Stimulated activated CD8-positive, alpha-beta memory T cell treated with anti-CD3 and anti-CD28 coated beads, Interleukin-15, amount 100 ng/mL, for 1 hour (primary cell): ENCODE results near the gene OR10G6.
"Not testable (repeated sequence)": the region's sequence is repeated elsewhere in the genome, so short reads cannot be mapped to it uniquely, and the experiment has no call there.

Experiments
- DNase-seq: peaks from one replicate; pipeline ENCODE4 v3.0.0-alpha.2; 2020; ENCODE audit warnings: low read depth

The OR10G6 gene, protein sequence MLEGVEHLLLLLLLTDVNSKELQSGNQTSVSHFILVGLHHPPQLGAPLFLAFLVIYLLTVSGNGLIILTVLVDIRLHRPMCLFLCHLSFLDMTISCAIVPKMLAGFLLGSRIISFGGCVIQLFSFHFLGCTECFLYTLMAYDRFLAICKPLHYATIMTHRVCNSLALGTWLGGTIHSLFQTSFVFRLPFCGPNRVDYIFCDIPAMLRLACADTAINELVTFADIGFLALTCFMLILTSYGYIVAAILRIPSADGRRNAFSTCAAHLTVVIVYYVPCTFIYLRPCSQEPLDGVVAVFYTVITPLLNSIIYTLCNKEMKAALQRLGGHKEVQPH

GRCh38 chr11:123995119-123995518 is at the start of gene OR10G6:
Gene OR10G6 (minus strand): TSS chr11:123995161. CDS start chr11:123995161, 0 bp downstream.
- no peak for DNase-seq

DNA sequence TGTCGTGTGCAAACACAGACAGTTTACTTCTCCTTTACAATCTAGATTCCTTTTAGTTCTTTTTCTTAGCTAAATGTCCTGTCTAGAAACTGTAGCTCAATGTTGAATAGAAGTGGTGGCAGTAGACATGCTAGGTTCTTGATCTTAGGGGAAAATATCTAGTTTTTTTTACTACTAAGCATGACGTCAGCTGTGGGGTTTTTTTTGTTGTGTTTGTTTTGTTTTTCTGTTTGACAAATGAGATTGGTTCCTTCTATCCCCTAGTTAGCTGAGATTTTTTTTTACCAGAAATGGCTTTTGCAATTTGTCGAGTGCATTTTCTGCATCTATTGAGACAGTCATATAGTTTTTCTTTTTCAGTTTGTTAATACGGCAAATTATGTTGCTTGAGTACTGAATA is 48.5 kb upstream of the OR10G6 start:
- no peak for DNase-seq

- DNase-seq, result no peak
Measured at GRCh38 chr11:124041254-124041653, 46.3 kb upstream of the OR10G6 start, which contains the start of gene OR10G7. Gene OR10G7 (minus strand): TSS chr11:124041325. CDS start chr11:124039001, 2,324 bp downstream.

DNA sequence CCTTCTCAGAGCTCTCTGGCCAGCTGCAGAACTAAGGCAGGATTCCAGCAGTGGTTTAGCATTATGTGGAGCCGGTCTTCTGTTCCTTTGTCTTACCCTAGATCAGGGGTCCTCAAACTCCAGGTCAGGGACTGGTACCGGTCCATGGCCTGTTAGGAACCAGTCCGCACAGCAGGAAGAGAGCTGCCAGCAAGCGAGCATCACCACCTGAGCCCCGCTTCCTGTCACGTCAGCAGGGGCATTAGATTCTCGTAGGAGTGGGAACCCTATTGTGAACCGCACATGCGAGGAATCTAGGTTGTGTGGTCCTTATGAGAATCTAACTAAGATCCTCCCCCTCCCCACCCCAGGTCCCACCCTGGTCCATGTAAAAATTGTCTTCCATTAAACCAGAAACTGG is 44.6 kb upstream of the OR10G6 start:
- DNase-seq, result no peak

- DNase-seq, result no peak
Measured at GRCh38 chr11:124036666-124037065, 41.7 kb upstream of the OR10G6 start.

GRCh38 chr11:124026498-124026897 is 31.5 kb upstream of the OR10G6 start, which contains the start of gene OR10G8:
Gene OR10G8 (plus strand): TSS chr11:124026798. CDS start chr11:124029623, 2,825 bp downstream.
- DNase-seq, result no peak

DNA sequence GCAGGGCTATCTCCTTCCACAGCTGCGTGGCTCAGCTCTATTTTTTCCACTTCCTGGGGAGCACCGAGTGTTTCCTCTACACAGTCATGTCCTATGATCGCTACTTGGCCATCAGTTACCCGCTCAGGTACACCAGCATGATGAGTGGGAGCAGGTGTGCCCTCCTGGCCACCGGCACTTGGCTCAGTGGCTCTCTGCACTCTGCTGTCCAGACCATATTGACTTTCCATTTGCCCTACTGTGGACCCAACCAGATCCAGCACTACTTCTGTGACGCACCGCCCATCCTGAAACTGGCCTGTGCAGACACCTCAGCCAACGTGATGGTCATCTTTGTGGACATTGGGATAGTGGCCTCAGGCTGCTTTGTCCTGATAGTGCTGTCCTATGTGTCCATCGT is 20.9 kb upstream of the OR10G6 start:
- not testable (repeated sequence) for DNase-seq

- DNase-seq, result no peak
Measured at GRCh38 chr11:124012697-124013096, 17.7 kb upstream of the OR10G6 start, which contains the start of gene OR10G4. Gene OR10G4 (plus strand): TSS chr11:124012997. CDS start chr11:124015575, 2,578 bp downstream.

DNA sequence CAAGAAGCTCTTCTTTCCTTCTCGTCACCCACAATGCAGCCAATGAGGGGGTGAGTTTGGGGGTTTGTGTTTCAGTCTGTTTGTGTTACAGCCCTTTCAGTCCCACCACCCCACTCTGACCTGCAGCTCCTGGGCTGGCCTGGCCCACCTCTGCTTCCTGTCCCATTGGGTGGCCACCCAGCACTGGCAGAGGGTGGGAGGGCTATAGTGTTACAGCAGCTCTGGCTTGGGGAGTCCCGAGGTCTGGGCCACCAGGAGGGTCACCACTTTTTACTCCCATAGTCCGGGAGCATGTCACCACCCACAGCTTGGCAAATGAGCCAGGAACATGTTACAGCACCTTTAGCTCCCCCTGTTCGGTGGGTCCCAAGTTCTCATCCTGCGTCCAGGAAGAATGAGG is 15.7 kb downstream of the OR10G6 start:
- DNase-seq, result no peak

GRCh38 chr11:123977731-123978347 is 17.1 kb downstream of the OR10G6 start, which contains the start of gene OR10S1:
Gene OR10S1 (minus strand): TSS chr11:123977781. CDS start chr11:123977664, 117 bp downstream.
- no peak for DNase-seq

DNA sequence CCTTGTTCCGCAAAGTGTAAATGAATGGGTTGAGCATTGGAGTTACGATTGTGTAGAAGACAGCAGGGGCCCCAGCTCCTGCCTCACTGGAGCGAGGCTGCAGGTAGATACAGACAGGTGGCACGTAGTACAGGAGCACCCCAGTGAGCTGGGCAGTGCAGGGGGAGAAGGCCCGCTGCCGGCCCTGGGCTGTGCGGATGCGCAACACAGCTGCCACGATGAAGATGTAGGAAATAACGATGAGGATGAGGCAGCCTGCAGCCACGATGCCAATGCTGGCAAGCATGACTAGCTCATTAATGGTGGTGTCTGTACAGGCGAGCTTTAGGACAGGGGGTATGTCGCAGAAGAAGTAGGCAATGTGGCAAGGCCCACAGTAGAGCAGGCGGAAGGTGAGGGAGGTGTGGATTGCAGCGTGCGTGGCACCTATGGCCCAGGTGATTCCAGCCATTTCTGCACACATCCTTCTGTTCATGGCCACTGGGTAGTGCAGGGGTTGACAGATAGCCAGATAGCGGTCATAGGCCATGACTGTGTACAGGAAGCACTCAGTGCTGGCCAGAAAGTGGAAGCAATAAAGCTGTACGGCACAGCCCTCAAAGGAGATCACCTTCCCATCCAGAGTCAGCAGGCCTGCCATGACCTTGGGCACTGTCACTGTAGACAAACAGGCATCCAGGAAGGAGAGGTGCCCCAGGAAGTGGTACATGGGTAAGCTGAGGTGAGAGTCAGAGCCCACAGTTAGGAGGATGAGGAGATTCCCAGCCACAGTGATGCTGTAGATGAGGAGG is 18.0 kb downstream of the OR10G6 start:
- no peak for DNase-seq

DNA sequence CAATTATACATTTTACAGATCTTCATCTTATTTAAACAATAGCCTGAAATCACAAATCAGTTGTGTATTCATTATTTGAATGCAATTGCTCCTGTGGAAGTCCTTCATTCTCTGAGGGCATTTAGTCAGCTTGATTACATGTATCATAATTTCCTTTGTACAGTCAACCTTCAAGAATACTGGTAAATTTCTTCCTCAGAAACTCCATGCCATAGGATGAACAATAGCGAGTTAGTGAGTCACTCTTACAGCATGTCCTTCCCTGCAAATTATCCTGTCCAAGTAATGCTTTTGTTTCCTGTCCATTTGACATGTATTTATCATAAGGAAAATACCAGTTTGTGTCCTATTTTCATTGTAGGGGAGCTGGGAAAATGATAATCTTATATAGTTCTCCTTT is 21.1 kb downstream of the OR10G6 start:
- DNase-seq, result no peak

- no peak for DNase-seq
Measured at GRCh38 chr11:123956752-123957151, 38.2 kb downstream of the OR10G6 start.

- no peak for DNase-seq
Measured at GRCh38 chr11:123945132-123945531, 49.8 kb downstream of the OR10G6 start.
